Occipital lobe (tissue), 2 donors: ENCODE results near the gene CCDC106. TPM values are rescaled to one million over a fixed set of nuclear protein-coding genes. Genes with fewer than 3 reads are reported as not detected.

Source experiments
- DNase-seq: peaks from one replicate; lab custom pipeline; 2025; lab: John Stamatoyannopoulos, UW
- total RNA-seq: library from RNA; depleted of rRNA; stranded (reverse); fragments of >200 nt; gene quantifications from one replicate; pipeline ENCODE4 v1.2.3, GENCODE V29; 2014

Gene CCDC106
- total RNA-seq = 7.8 TPM

GRCh38 chr19:55647732-55648584 lies at the start of gene CCDC106:
CCDC106 (plus strand) TSS chr19:55648212; CDS start chr19:55649047, 835 bp downstream.
- peak; percentile 70 for DNase-seq

- peak; percentile 85 for DNase-seq
Observed at GRCh38 chr19:55598719-55599467, 49.1 kb upstream of the CCDC106 start.

GRCh38 chr19:55599468-55599841 lies 48.6 kb upstream of the CCDC106 start, which contains the start of gene FIZ1:
FIZ1 (minus strand) TSS chr19:55599517; CDS start chr19:55597865, 1,652 bp downstream.
- DNase-seq = peak; percentile 98

- DNase-seq = peak; percentile 86
Observed at GRCh38 chr19:55599842-55600661, 48.0 kb upstream of the CCDC106 start, which contains the start of gene ZNF524. ZNF524 (plus strand) TSS chr19:55600288; CDS start chr19:55602113, 1,825 bp downstream.

- no peak for DNase-seq
Observed at GRCh38 chr19:55600662-55601028, 47.4 kb upstream of the CCDC106 start.

GRCh38 chr19:55601084-55601483 lies 46.9 kb upstream of the CCDC106 start:
- no peak for DNase-seq

GRCh38 chr19:55602104-55603001 lies 45.7 kb upstream of the CCDC106 start:
- DNase-seq = no peak

GRCh38 chr19:55603115-55603514 lies 44.9 kb upstream of the CCDC106 start:
- DNase-seq = no peak

- no peak for DNase-seq
Observed at GRCh38 chr19:55603581-55604292, 44.3 kb upstream of the CCDC106 start.

GRCh38 chr19:55605207-55605636 lies 42.8 kb upstream of the CCDC106 start:
- DNase-seq = peak; percentile 95

GRCh38 chr19:55605637-55606470 lies 42.2 kb upstream of the CCDC106 start, which contains the start of gene ZNF865:
ZNF865 (plus strand) TSS chr19:55605647; CDS start chr19:55613619, 7,972 bp downstream.
- peak; percentile 48 for DNase-seq

- no peak for DNase-seq
Observed at GRCh38 chr19:55606471-55606787, 41.6 kb upstream of the CCDC106 start.

GRCh38 chr19:55606817-55607216 lies 41.2 kb upstream of the CCDC106 start:
- no peak for DNase-seq

- DNase-seq = no peak
Observed at GRCh38 chr19:55609326-55609725, 38.7 kb upstream of the CCDC106 start.

- no peak for DNase-seq
Observed at GRCh38 chr19:55611300-55611982, 36.6 kb upstream of the CCDC106 start.

- no peak for DNase-seq
Observed at GRCh38 chr19:55611983-55612645, 35.9 kb upstream of the CCDC106 start.

GRCh38 chr19:55613396-55613795 lies 34.6 kb upstream of the CCDC106 start:
- no peak for DNase-seq
